Cardiac muscle cell (in vitro differentiated cells and primary cell): ENCODE results near the gene KIF26B. TPM values are rescaled to one million over a fixed set of nuclear protein-coding genes. Genes with fewer than 3 reads are reported as not detected.
A peak's percentile ranks its signal among the peaks of the same experiment; 100 is the strongest.

ENCODE experiments used
- DNase-seq, 2 donors: peaks; one replicate each; pipeline versions ENCODE4 v3.0.0 to v3.0.0-alpha.2; 2010 to 2017; ENCODE audit warnings: low read depth in 1 of 2, low spot score in 1 of 2
- H3K27ac ChIP-seq: fragments of 200-600 bp; sonication (generic); 2 replicates; pipeline ENCODE4 v1.5.1; 2016
- H3K27me3 ChIP-seq: fragments of 200-600 bp; sonication (generic); 2 replicates; pipeline ENCODE4 v1.6.0; 2016; ENCODE audit warnings: control low read depth
- H3K36me3 ChIP-seq: fragments of 200-600 bp; sonication (generic); 2 replicates; pipeline ENCODE4 v1.5.1; 2016; ENCODE audit warnings: control low read depth
- H3K4me1 ChIP-seq: fragments of 200-600 bp; sonication (generic); 2 replicates; pipeline ENCODE4 v1.8.1; 2017; ENCODE audit warnings: low read depth, mild to moderate bottlenecking, mixed run types
- H3K4me3 ChIP-seq: fragments of 200-600 bp; sonication (generic); 2 replicates; pipeline ENCODE4 v1.5.1; 2016; ENCODE audit warnings: mild to moderate bottlenecking
- H3K9me3 ChIP-seq: fragments of 200-600 bp; sonication (generic); 2 replicates; pipeline ENCODE4 v1.5.1; 2017; ENCODE audit warnings: low read depth, mild to moderate bottlenecking, control low read depth
- polyA plus RNA-seq: library from polyadenylated mRNA; unstranded; fragments of >200 nt; fragmentation: Nextera tagmentation; extraction: Ambion mirVana; gene quantifications from 2 replicates; pipeline ENCODE4 v1.2.1, GENCODE V29; 2016
- total RNA-seq: library from RNA; depleted of rRNA; stranded (reverse); fragments of >200 nt; gene quantifications from 2 replicates; pipeline ENCODE4 v1.2.3, GENCODE V29; 2016
- TF ChIP-seq, protein P1 (sequence below): IDR thresholded peaks from 2 replicates; pipeline ENCODE4 v1.5.1; 2012; ENCODE audit warnings: low read depth, mild to moderate bottlenecking, low read length

KIF26B gene
- total and polyA plus RNA-seq, 2 experiments from 2014 or later = 58.9 to 177 TPM

- peak in 1 of 2 donors; percentile 36 for DNase-seq
- Histone ChIP-seq H3K36me3 (peaks cover 3% of the 10 kb centered on the region), H3K9me3 (no peaks in the 10 kb centered on the region), H3K4me3 (no peak overlapping the region), H3K27ac (peak overlapping the region; percentile 70), H3K27me3 (no peaks in the 10 kb centered on the region), H3K4me1 (peaks cover 12% of the 10 kb centered on the region)
- TF ChIP-seq, protein P1, sequence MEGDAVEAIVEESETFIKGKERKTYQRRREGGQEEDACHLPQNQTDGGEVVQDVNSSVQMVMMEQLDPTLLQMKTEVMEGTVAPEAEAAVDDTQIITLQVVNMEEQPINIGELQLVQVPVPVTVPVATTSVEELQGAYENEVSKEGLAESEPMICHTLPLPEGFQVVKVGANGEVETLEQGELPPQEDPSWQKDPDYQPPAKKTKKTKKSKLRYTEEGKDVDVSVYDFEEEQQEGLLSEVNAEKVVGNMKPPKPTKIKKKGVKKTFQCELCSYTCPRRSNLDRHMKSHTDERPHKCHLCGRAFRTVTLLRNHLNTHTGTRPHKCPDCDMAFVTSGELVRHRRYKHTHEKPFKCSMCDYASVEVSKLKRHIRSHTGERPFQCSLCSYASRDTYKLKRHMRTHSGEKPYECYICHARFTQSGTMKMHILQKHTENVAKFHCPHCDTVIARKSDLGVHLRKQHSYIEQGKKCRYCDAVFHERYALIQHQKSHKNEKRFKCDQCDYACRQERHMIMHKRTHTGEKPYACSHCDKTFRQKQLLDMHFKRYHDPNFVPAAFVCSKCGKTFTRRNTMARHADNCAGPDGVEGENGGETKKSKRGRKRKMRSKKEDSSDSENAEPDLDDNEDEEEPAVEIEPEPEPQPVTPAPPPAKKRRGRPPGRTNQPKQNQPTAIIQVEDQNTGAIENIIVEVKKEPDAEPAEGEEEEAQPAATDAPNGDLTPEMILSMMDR = no peak
Observed at GRCh38 chr1:245225322-245226202, 70.8 kb downstream of the KIF26B start.

DNA sequence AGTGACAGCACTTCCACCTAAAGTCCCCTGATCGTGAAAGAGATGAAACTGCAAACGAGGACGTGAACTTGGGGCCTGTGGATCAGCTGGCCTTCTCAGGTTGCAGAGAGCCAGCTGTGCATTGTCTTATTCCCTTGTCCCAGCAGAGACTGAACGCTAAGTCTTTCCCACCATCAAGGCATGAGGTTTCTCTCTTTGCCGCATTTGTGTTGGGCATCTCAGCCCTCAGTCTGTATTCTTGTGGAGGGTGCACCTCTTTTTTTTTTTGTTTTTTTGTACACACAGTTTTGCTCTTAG, 71.4 kb downstream of the KIF26B start:
- DNase-seq = no peak
- TF ChIP-seq, protein P1 = no peak
- Histone ChIP-seq H3K27me3 (no peaks in the 10 kb centered on the region), H3K9me3 (no peaks in the 10 kb centered on the region), H3K4me3 (no peak overlapping the region), H3K27ac (peak overlapping the region; percentile 70), H3K4me1 (peaks cover 12% of the 10 kb centered on the region), H3K36me3 (peaks cover 3% of the 10 kb centered on the region)

DNA sequence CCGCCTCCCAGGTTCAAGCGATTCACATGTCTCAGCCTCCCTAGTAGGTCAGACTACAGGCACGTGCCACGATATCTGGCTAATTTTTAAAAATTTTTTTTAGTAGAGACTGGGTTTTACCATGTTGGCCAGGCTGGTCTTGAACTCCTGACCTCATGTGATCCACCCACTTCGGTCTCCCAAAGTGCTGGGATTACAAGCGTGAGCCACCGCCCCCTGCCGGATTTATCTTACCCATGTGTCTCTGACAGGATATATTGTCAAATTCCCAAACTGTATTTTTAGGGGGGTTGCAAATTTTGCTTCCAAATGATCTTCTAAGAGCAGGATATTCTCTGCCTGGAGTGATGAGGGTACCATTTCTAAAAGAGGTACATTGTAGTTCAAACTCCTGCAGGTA, 74.3 kb downstream of the KIF26B start:
- H3K9me3 ChIP-seq = no peaks in the 10 kb centered on the region
- no peak overlapping the region for H3K4me3 ChIP-seq
- TF ChIP-seq, protein P1 = no peak
- peaks cover 12% of the 10 kb centered on the region for H3K4me1 ChIP-seq
- no peaks in the 10 kb centered on the region for H3K27me3 ChIP-seq
- H3K27ac ChIP-seq = no peak overlapping the region
- DNase-seq = no peak
- peaks cover 3% of the 10 kb centered on the region for H3K36me3 ChIP-seq

DNA sequence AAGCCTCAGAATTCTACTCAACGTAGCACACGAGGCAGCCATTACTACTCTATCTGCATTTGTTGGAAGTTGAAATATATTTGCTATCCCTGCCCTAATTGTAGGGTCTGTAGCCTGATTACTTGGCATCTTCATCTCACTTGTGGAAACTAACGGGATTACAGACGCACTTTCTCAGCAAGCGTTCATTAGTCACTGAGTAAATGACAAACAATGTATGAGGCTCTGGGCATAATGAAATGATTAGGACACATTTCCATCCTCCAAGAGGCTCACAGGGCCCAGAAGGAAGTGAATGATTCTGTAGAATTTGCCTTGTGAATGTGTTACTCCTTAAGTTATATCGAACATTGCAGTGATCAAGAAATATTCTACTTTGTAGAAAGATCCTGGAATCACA, 78.1 kb downstream of the KIF26B start:
- no peak for DNase-seq
- no peaks in the 10 kb centered on the region for H3K9me3 ChIP-seq
- no peak overlapping the region for H3K27ac ChIP-seq
- H3K27me3 ChIP-seq = no peaks in the 10 kb centered on the region
- peaks cover 7% of the 10 kb centered on the region for H3K4me1 ChIP-seq
- H3K36me3 ChIP-seq = peaks cover 3% of the 10 kb centered on the region
- TF ChIP-seq, protein P1 = no peak
- H3K4me3 ChIP-seq = no peak overlapping the region

DNA sequence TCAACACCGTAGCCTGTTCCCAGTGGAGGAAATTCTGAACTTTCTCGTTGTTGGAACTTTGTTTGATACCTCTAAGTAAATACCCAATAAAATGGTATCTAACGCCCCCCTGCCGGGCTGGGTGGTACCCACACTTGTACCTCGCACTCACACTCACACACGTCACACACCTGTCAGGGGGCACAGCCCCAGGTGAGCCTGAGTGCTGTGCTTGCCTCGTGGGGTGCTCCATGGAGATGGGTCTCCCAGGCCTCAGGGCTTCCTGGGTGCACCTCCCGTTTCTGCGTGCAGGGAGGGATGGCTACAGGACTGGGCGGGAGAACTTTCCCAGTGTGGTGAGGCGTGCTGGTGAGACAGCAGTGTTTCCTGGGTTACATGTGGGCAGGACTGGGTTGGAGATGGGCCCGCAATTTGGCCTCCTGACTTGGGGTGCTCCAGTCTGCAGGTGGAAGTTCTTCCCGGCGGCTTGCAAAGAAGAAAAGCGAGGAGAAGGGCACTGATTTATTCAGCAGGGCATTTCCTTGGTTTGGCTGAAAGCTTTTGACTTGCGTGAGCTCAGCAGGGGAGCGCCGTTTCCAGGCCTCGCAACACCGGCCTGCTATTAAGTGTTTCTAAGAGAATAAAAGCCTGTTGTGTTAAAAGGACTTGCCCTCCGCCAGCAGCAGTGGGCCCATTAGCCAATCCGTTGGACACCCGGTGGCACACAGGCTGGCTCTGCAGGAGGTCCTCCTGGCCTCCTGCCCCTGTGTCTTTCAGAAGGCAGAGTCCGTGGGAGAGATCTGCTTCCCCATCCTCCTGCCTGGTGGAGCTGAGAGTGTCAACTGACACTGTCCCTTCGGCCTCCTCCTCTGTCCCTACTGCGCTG, 79.7 kb downstream of the KIF26B start:
- Histone ChIP-seq H3K27ac (peak overlapping the region; percentile 42), H3K9me3 (no peaks in the 10 kb centered on the region), H3K4me1 (peaks cover 7% of the 10 kb centered on the region), H3K27me3 (no peaks in the 10 kb centered on the region), H3K4me3 (no peak overlapping the region), H3K36me3 (peaks cover 3% of the 10 kb centered on the region)
- DNase-seq = no peak
- TF ChIP-seq, protein P1 = no peak
